Measurements from ENCODE around the gene ATP5F1C.

- TF ChIP-seq POLR2A (IDR thresholded peaks at IDR 0.05; ENCODE audit: low read depth, low read length): no peak
- no peak for TF ChIP-seq POLR2AphosphoS5 (IDR thresholded peaks at IDR 0.05; ENCODE audit: low read depth, low read length)
- TF ChIP-seq TAF1 (IDR thresholded peaks at IDR 0.05; ENCODE audit: borderline replicate concordance, low read depth, low read length): no peak
Observed at GRCh38 chr10:7767209-7767608, 20.8 kb upstream of the ATP5F1C start.

Data from GM12892 (cell line).